Fibroblast of the conjunctiva (primary cell): Measurements from ENCODE around the gene ARHGAP19.
A peak's percentile ranks its signal among the peaks of the same experiment; 100 is the strongest.
"Not testable (repeated sequence)": the region's sequence is repeated elsewhere in the genome, so short reads cannot be mapped to it uniquely, and the experiment has no call there.

ENCODE experiments used
- DNase-seq: peaks from one replicate; pipeline ENCODE4 v3.0.0-alpha.2; 2010; ENCODE audit warnings: low read depth

Gene ARHGAP19

DNA sequence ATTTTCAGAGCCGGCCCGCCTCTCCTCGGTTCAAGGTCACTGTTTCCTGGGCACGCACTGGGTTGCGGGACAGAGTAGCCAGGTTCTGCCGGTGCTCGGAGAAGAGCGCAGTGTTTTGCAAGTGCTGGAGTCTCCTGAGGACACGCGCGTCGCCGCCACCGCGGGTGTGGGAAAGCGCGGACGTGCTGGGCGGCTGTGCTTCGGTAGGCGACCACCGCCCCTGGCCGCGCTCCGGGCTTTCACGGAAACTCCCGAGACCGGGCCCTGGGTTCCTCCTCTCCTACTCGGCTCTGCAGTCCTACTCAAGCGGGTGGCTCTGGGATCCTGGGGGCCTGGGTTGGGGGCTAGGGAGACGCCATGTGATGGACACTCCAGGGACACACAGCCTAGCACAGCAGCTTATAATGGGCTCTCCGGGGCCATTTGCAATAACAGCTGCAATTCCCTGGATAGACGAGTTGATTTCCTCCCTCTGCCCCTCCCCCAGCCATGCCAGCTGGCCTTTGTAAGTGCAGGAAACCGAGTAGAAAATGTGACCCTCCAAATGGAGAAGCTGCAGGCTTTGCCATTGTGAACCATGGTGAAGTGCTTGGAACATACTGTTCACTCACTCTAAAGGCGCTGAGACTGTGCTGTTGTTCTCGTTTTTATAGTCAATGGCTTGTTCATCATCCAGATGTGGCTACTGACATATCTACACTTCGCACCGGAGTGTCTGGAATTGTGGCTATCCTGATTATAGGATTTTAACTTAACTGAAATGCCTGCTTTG lies 28.8 kb upstream of the ARHGAP19 start:
- no peak for DNase-seq

- DNase-seq: no peak
These were observed 28.1 kb upstream of the ARHGAP19 start for GRCh38 chr10:97320480-97321031.

DNA sequence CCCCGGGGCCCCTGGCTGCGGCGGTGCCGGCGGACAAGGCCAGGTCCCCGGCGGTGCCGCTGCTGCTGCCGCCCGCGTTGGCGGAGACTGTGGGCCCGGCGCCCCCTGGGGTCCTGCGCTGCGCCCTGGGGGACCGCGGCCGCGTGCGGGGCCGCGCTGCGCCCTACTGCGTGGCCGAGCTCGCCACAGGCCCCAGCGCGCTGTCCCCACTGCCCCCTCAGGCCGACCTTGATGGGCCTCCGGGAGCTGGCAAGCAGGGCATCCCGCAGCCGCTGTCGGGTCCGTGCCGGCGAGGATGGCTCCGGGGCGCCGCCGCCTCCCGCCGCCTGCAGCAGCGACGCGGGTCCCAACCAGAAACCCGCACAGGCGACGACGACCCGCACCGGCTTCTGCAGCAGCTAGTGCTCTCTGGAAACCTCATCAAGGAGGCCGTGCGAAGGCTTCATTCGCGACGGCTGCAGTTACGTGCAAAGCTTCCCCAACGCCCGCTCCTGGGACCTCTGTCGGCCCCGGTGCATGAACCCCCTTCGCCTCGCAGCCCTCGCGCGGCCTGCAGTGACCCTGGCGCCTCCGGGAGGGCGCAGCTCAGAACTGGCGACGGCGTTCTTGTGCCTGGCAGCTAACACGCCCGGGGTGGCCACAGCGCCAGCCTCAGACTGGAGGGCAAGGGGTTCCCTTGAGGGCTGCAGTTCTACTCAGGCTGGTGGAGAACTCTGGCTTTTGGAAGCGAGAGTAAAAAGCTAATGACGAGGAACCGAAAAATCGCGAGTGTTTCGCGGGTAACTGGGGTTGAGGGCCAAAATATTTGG lies 27.4 kb upstream of the ARHGAP19 start:
- DNase-seq: no peak

GRCh38 chr10:97318772-97319651 lies 26.6 kb upstream of the ARHGAP19 start, which contains the start of gene FRAT1:
FRAT1 (plus strand) TSS chr10:97319271; CDS start chr10:97319454, 183 bp downstream.
- peak; percentile 75 for DNase-seq

- DNase-seq: no peak
These were observed 22.2 kb upstream of the ARHGAP19 start for GRCh38 chr10:97314671-97315070.

DNA sequence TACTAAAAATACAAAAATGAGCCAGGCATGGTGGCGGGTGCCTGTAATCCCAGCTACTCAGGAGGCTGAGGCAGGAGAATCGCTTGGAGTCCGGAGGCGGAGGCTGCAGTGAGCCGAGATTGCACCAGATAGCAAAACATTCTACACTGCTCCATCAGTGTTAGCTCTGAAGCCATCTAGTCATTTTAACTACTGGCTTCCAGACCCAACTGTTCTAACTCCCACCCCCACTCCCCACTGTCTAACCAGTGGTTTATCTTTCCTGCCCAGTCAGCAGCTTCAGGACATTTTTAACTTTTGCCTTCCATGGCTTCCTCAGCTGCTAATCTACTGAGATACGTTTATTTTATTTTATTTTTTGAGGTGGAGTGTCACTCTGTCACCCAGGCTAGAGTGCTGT lies 20.5 kb upstream of the ARHGAP19 start:
- no peak for DNase-seq

GRCh38 chr10:97311111-97311626 lies 18.7 kb upstream of the ARHGAP19 start:
- DNase-seq: no peak

GRCh38 chr10:97307866-97308780 lies 15.7 kb upstream of the ARHGAP19 start:
- no peak for DNase-seq

- DNase-seq: no peak
These were observed 15.0 kb upstream of the ARHGAP19 start for GRCh38 chr10:97307441-97307840.

- DNase-seq: no peak
These were observed 9.8 kb upstream of the ARHGAP19 start for GRCh38 chr10:97302088-97302791.

GRCh38 chr10:97300980-97301379 lies 8.5 kb upstream of the ARHGAP19 start:
- DNase-seq: no peak

GRCh38 chr10:97298223-97298571 lies 5.8 kb upstream of the ARHGAP19 start:
- no peak for DNase-seq

DNA sequence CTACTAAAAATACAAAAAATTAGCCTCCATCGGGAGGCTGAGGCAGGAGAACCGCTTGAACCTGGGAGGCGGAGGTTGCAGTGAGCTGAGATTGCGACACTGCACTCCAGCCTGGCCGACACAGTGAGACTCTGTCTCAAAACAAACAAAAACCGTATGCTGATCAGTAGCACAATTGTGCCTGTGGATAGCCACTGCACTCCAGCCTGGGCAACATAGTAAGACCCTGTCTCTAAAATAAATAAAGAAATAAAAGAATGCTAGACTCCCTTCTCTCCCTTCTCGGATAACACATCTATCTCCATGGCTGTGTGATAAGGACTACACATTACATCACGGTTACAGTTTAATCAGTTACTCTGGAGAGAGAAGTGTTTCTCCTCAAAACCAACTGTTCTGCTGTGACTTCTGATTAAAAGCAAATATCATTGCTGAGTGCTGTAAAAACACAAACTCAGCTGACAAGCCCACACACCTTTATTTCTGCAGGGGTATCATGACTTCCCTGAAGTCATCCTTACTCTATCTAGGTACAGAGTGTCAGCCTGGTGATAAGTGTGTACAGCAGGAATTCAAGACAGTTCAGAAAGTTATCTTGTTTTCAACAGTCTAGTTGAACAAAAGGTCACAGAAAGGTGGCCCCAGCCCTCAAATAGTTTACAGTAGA lies 5.3 kb upstream of the ARHGAP19 start:
- no peak for DNase-seq

- no peak for DNase-seq
These were observed 393 bp upstream of the ARHGAP19 start for GRCh38 chr10:97292862-97293198.

GRCh38 chr10:97291357-97292096 lies 910 bp downstream of the ARHGAP19 start:
- DNase-seq: peak; percentile 6

- DNase-seq: not testable (repeated sequence)
These were observed 1.7 kb downstream of the ARHGAP19 start for GRCh38 chr10:97290576-97291356.

DNA sequence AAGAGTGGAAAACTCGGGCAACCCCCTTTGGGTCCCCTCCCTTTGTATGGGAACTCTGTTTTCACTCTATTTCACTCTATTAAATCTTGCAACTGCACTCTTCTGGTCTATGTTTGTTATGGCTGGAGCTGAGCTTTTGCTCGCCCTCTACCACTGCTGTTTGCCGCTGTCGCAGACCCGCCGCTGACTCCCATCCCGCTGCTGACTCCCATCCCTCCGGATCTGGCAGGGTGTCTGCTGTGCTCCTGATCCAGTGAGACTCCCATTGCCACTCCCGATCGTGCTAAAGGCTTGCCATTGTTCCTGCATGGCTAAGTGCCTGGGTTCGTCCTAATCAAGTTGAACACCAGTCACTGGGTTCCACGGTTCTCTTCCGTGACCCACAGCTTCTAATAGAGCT lies 2.4 kb downstream of the ARHGAP19 start:
- not testable (repeated sequence) for DNase-seq

DNA sequence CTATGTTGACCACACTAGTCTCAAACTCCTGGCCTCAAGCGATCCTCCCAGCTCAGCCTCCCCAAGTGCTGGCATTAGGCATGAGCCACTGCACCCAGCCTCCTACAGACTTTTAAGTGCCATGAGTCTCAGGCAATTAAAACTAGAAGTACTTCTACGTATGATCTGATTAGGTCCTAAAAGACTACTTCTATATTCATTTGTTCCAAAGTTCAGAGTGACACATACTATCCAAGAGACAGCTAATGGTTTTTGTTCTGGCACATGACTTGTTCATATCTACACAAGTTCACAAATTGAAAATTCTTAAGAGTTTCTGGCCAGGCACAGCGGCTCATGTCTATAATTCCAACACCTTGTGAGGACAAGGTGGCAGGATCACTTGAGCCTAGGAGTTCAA lies 11.7 kb downstream of the ARHGAP19 start:
- no peak for DNase-seq
